Measurements from ENCODE around the gene RPL21. TPM values are rescaled to one million over a fixed set of nuclear protein-coding genes. Genes with fewer than 3 reads are reported as not detected.

Gene RPL21
- total RNA-seq, 4 donors from 2014 or later = 500 to 959 (median 698) TPM

- WGBS, 2 donors = 82 to 85% methylated on average over 7 of the region's 7 CpGs
- no peak overlapping the region for H3K4me3 ChIP-seq
- no peak for DNase-seq (ENCODE audit: low spot score in 2 of 2)
- H3K36me3 ChIP-seq = peaks cover 0 to 5% (median 0%) of the 10 kb centered on the region in 3 donors
- no peak overlapping the region for H3K27ac ChIP-seq
- no peaks in the 10 kb centered on the region for H3K27me3 ChIP-seq
- H3K4me1 ChIP-seq = peaks cover 0 to 12% (median 3%) of the 10 kb centered on the region in 4 donors
- no peaks in the 10 kb centered on the region for H3K9me3 ChIP-seq
- TF ChIP-seq EP300 (IDR thresholded peaks at IDR 0.05) (no peak), POLR2A (IDR thresholded peaks at IDR 0.05) (no peak), CTCF (IDR thresholded peaks at IDR 0.05) (no peak)
Measured at GRCh38 chr13:27245610-27246009, 5.7 kb upstream of the RPL21 start.

GRCh38 chr13:27250833-27251165 is 559 bp upstream of the RPL21 start:
- DNase-seq (ENCODE audit: low spot score in 2 of 2) = no peak
- TF ChIP-seq EP300 (IDR thresholded peaks at IDR 0.05) (no peak), CTCF (IDR thresholded peaks at IDR 0.05) (no peak), POLR2A (IDR thresholded peaks at IDR 0.05) (no peak)
- Histone ChIP-seq H3K27ac (peak overlapping the region; percentile 93 to 97 (median 95)), H3K27me3 (no peaks in the 10 kb centered on the region), H3K9me3 (no peaks in the 10 kb centered on the region), H3K4me1 (peaks cover 4 to 45% (median 26%) of the 10 kb centered on the region in 4 donors), H3K4me3 (peak overlapping the region; percentile 74 to 93 (median 84)), H3K36me3 (peaks cover 0 to 23% (median 0%) of the 10 kb centered on the region in 3 donors)
- WGBS, 2 donors = 0 to 1% methylated on average over 9 of the region's 9 CpGs

GRCh38 chr13:27252467-27252866 is 1.1 kb downstream of the RPL21 start:
- Histone ChIP-seq H3K27ac (peak overlapping the region; percentile 93 to 97 (median 95)), H3K4me1 (peaks cover 4 to 58% (median 26%) of the 10 kb centered on the region in 4 donors)
- TF ChIP-seq CTCF (IDR thresholded peaks at IDR 0.05) (no peak), EP300 (IDR thresholded peaks at IDR 0.05) (no peak), POLR2A (IDR thresholded peaks at IDR 0.05) (no peak)

GRCh38 chr13:27257233-27257568 is 5.8 kb downstream of the RPL21 start:
- Histone ChIP-seq H3K27me3 (no peaks in the 10 kb centered on the region), H3K9me3 (no peaks in the 10 kb centered on the region), H3K27ac (no peak overlapping the region), H3K36me3 (peaks cover 0 to 71% (median 5%) of the 10 kb centered on the region in 3 donors), H3K4me3 (no peak overlapping the region), H3K4me1 (peaks cover 4 to 74% (median 23%) of the 10 kb centered on the region in 4 donors)
- no peak for DNase-seq (ENCODE audit: low spot score in 2 of 2)
- 84 to 87% methylated on average over 3 of the region's 3 CpGs for WGBS, 2 donors
- TF ChIP-seq CTCF (IDR thresholded peaks at IDR 0.05) (no peak), EP300 (IDR thresholded peaks at IDR 0.05) (no peak), POLR2A (IDR thresholded peaks at IDR 0.05) (no peak)

More at GRCh38 chr13:27252467-27252866, 1.1 kb downstream of the RPL21 start:
- no peaks in the 10 kb centered on the region for H3K9me3 ChIP-seq
- H3K36me3 ChIP-seq = peaks cover 0 to 38% (median 0%) of the 10 kb centered on the region in 3 donors
- H3K27me3 ChIP-seq = no peaks in the 10 kb centered on the region
- H3K4me3 ChIP-seq = peak overlapping the region; percentile 74 to 93 (median 84)
- no peak for DNase-seq (ENCODE audit: low spot score in 2 of 2)

- WGBS, 2 donors = 84 to 86% methylated on average over 11 of the region's 11 CpGs
- Histone ChIP-seq H3K36me3 (peaks cover 0 to 76% (median 5%) of the 10 kb centered on the region in 3 donors), H3K9me3 (no peaks in the 10 kb centered on the region), H3K27ac (no peak overlapping the region), H3K4me1 (peaks cover 4 to 69% (median 20%) of the 10 kb centered on the region in 4 donors), H3K4me3 (no peak overlapping the region), H3K27me3 (no peaks in the 10 kb centered on the region)
- no peak for DNase-seq (ENCODE audit: low spot score in 2 of 2)
- TF ChIP-seq POLR2A (IDR thresholded peaks at IDR 0.05) (no peak), EP300 (IDR thresholded peaks at IDR 0.05) (no peak), CTCF (IDR thresholded peaks at IDR 0.05) (no peak)
Measured at GRCh38 chr13:27257648-27258253, 6.4 kb downstream of the RPL21 start.

All from tibial nerve (tissue), 4 donors.